Right lobe of liver (tissue), 6 donors: ENCODE data around the gene TPRA1. TPM values are rescaled to one million over a fixed set of nuclear protein-coding genes. Genes with fewer than 3 reads are reported as not detected.
"Not testable (repeated sequence)": the region's sequence is repeated elsewhere in the genome, so short reads cannot be mapped to it uniquely, and the experiment has no call there.

Experiments used
- ATAC-seq, 4 donors: fragments of 200-7000 bp; cut with Tn5 transposase; one replicate each; pipeline ENCODE4 v1.9.1; 2020; ENCODE audit warnings: mild to moderate bottlenecking in 4 of 4, moderate library complexity in 4 of 4
- DNase-seq, 3 donors: peaks; one replicate each; pipeline ENCODE4 v3.0.0-alpha.2; 2020
- H3K27ac ChIP-seq, 3 donors: fragments of 200-600 bp; one replicate each; pipeline ENCODE4 v1.8.0; 2022
- H3K27me3 ChIP-seq, 2 donors: fragments of 200-600 bp; one replicate each; pipeline ENCODE4 v1.8.0; 2022
- H3K36me3 ChIP-seq, 4 donors: fragments of 200-600 bp; sonication (generic) in 1 of 4; one replicate each; pipeline versions ENCODE4 v1.5.1 to v1.8.0; 2017 to 2022; ENCODE audit warnings: control low read depth in 1 of 4
- H3K4me1 ChIP-seq, 4 donors: fragments of 200-600 bp; sonication (generic) in 1 of 4; one replicate each; pipeline versions ENCODE4 v1.5.1 to v1.8.0; 2017 to 2022; ENCODE audit warnings: control low read depth in 1 of 4
- H3K4me3 ChIP-seq, 3 donors: fragments of 200-600 bp; one replicate each; pipeline ENCODE4 v1.8.0; 2022
- H3K9me3 ChIP-seq, 4 donors: fragments of 200-600 bp; sonication (generic) in 1 of 4; one replicate each; pipeline versions ENCODE4 v1.5.1 to v1.8.0; 2017 to 2022; ENCODE audit warnings: control low read depth in 1 of 4
- CTCF ChIP-seq, 4 donors: fragments of 200-600 bp in 3 of 4; fragments of 450-650 bp in 1 of 4; IDR thresholded peaks; one replicate each; pipeline versions ENCODE4 v1.5.1 to v1.8.0; 2016 to 2022; ENCODE audit warnings: antibody characterized with exemption in 4 of 4, mild to moderate bottlenecking in 2 of 4
- POLR2A ChIP-seq: fragments of 450-650 bp; IDR thresholded peaks from one replicate; pipeline ENCODE4 v1.6.1; 2017; ENCODE audit warnings: antibody characterized with exemption, mild to moderate bottlenecking
- WGBS: methylation state at CpG from one replicate; pipeline ENCODE4 v1.1.6; 2018; ENCODE audit warnings: low coverage, low lambda C conversion rate; ENCODE audit not compliant: insufficient coverage; ENCODE audit errors: missing lambda C conversion rate; 5-methylcytosine and 5-hydroxymethylcytosine counted together
- intact Hi-C, 2 donors: fragments of 100-400 bp; cut with DNase I; formaldehyde crosslinking; loops; one replicate each; pipeline versions ENCODE4 v1.11.2 to v1.14.1; 2022
- total RNA-seq, 6 experiments: library from RNA; depleted of rRNA in 2 of 6; stranded (reverse); fragments of >200 nt in 2 of 6; fragmentation: NEBNext Ultra II Directional in 3 of 6; extraction: Animal tissue kit (Norgen Biotek cat#: 25700) in 3 of 6; gene quantifications; one replicate each; pipeline versions ENCODE4 v1.1.0 to v1.2.4, GENCODE V29; 2016 to 2023
- donor health status: DM: no; HTN: yes; CAD: no.
- donor health status: DM: no; HTN: no; CAD: no.
- donor health status: DM: no; HTN: no; CAD: no.
- donor health status: DM: no; HTN: yes; CAD: no.
- donor health status: DM: no; HTN: yes; CAD: no.

The TPRA1 gene
- total RNA-seq, 6 experiments from 2014 or later: 13.9 to 25.9 (median 23.3) TPM

GRCh38 chr3:127534161-127534451 is 56.4 kb downstream of the TPRA1 start:
- 68% methylated on average over 2 of the region's 2 CpGs for WGBS
- H3K4me1 ChIP-seq: no peaks in the 10 kb centered on the region
- no peak for DNase-seq

GRCh38 chr3:127532561-127533203 is 57.9 kb downstream of the TPRA1 start:
- 58% methylated on average over 3 of the region's 7 CpGs for WGBS
- DNase-seq (no peak), ATAC-seq (peak in 3 of 4 donors; percentile 26 to 67 (median 52))
- no peak overlapping the region for H3K4me3 ChIP-seq
- no peak overlapping the region for H3K27ac ChIP-seq
- intact Hi-C loops: no loop called here
- TF ChIP-seq POLR2A: no peak
- TF ChIP-seq CTCF (IDR thresholded peaks at IDR 0.05): no peak
- H3K9me3 ChIP-seq: no peaks in the 10 kb centered on the region
- no peaks in the 10 kb centered on the region for H3K4me1 ChIP-seq
- H3K36me3 ChIP-seq: no peaks in the 10 kb centered on the region
- no peaks in the 10 kb centered on the region for H3K27me3 ChIP-seq

More at GRCh38 chr3:127534161-127534451, 56.4 kb downstream of the TPRA1 start:
- Histone ChIP-seq H3K9me3 (no peaks in the 10 kb centered on the region), H3K27me3 (no peaks in the 10 kb centered on the region), H3K4me3 (no peak overlapping the region), H3K36me3 (no peaks in the 10 kb centered on the region), H3K27ac (no peak overlapping the region)
- intact Hi-C loops: no loop called here
- TF ChIP-seq CTCF (IDR thresholded peaks at IDR 0.05): no peak
- TF ChIP-seq POLR2A: no peak
- ATAC-seq: no peak

GRCh38 chr3:127531821-127532220 is 58.7 kb downstream of the TPRA1 start:
- no peaks in the 10 kb centered on the region for H3K27me3 ChIP-seq
- TF ChIP-seq POLR2A: no peak
- TF ChIP-seq CTCF (IDR thresholded peaks at IDR 0.05): no peak
- ATAC-seq (no peak), DNase-seq (no peak)
- H3K27ac ChIP-seq: no peak overlapping the region
- H3K4me1 ChIP-seq: no peaks in the 10 kb centered on the region
- intact Hi-C loops: no loop called here
- WGBS: no CpG with 5 or more reads among the region's 2 CpGs
- no peak overlapping the region for H3K4me3 ChIP-seq
- H3K9me3 ChIP-seq: no peaks in the 10 kb centered on the region
- no peaks in the 10 kb centered on the region for H3K36me3 ChIP-seq

GRCh38 chr3:127530863-127531262 is 59.7 kb downstream of the TPRA1 start:
- H3K27me3 ChIP-seq, intact Hi-C loops: not testable (repeated sequence)
- WGBS: 67% methylated on average over 3 of the region's 7 CpGs

GRCh38 chr3:127529346-127530188 is 61.0 kb downstream of the TPRA1 start:
- intact Hi-C loops: no loop called here
- DNase-seq (no peak), ATAC-seq (no peak)
- WGBS: 68% methylated on average over 7 of the region's 9 CpGs
- no peak overlapping the region for H3K27ac ChIP-seq
- H3K4me1 ChIP-seq: no peaks in the 10 kb centered on the region
- H3K27me3 ChIP-seq: no peaks in the 10 kb centered on the region
- H3K4me3 ChIP-seq: no peak overlapping the region
- H3K36me3 ChIP-seq: no peaks in the 10 kb centered on the region
- TF ChIP-seq CTCF (IDR thresholded peaks at IDR 0.05): no peak
- H3K9me3 ChIP-seq: no peaks in the 10 kb centered on the region

More at GRCh38 chr3:127530863-127531262, 59.7 kb downstream of the TPRA1 start:
- H3K36me3 ChIP-seq, H3K9me3 ChIP-seq, H3K4me3 ChIP-seq, H3K4me1 ChIP-seq, ATAC-seq, H3K27ac ChIP-seq, DNase-seq: not testable (repeated sequence)
